Activated B cell treated with CpG ODN at 0.5 μM for 24 hours (primary cell): ENCODE measurements around the gene DCLRE1B. TPM values are rescaled to one million over a fixed set of nuclear protein-coding genes. Genes with fewer than 3 reads are reported as not detected.

ENCODE experiments used
- ATAC-seq: fragments of 200-7000 bp; cut with Tn5 transposase; one replicate; pipeline ENCODE4 v1.10.0; 2021; ENCODE audit warnings: low read depth, mild to moderate bottlenecking, moderate library complexity
- CTCF ChIA-PET: fragments of 350-600 bp; sonication (Branson Sonifier 250); formaldehyde crosslinking; loops from one replicate; lab custom pipeline; 2021; ENCODE audit warnings: antibody characterized with exemption; lab: Charles Lee
- POLR2A ChIA-PET: fragments of 350-600 bp; sonication (Branson Sonifier 250); formaldehyde crosslinking; loops from one replicate; lab custom pipeline; 2021; ENCODE audit warnings: antibody characterized with exemption; lab: Charles Lee
- DNase-seq: peaks from one replicate; pipeline ENCODE4 v3.0.0; 2022
- H3K27ac Mint-ChIP-seq: one replicate; pipeline ENCODE4 v1.8.0; 2020; ENCODE audit warnings: mixed read lengths
- H3K27me3 Mint-ChIP-seq: one replicate; pipeline ENCODE4 v1.8.0; 2021; ENCODE audit warnings: mixed read lengths
- H3K36me3 Mint-ChIP-seq: one replicate; pipeline ENCODE4 v1.8.0; 2021; ENCODE audit warnings: low read depth, mixed read lengths
- H3K4me1 Mint-ChIP-seq: one replicate; pipeline ENCODE4 v1.8.0; 2021; ENCODE audit warnings: mixed read lengths
- H3K4me3 Mint-ChIP-seq: one replicate; pipeline ENCODE4 v1.8.0; 2020; ENCODE audit warnings: mild to moderate bottlenecking, mixed read lengths
- H3K9me3 Mint-ChIP-seq: one replicate; pipeline ENCODE4 v1.8.0; 2020; ENCODE audit warnings: mixed read lengths
- CTCF ChIP-seq: fragments of 200-600 bp; IDR thresholded peaks from one replicate; pipeline ENCODE4 v1.8.0; 2022; ENCODE audit warnings: antibody characterized with exemption, mild to moderate bottlenecking
- intact Hi-C: fragments of 100-400 bp; cut with micrococcal nuclease; formaldehyde crosslinking; loops from one replicate; pipeline ENCODE4 v1.15.1; 2024
- total RNA-seq: library from RNA; stranded (reverse); gene quantifications from 2 replicates; pipeline ENCODE4 v1.2.3, GENCODE V29; 2022

Gene DCLRE1B
- total RNA-seq, 1 donor from 2014 or later: 5.4 TPM

GRCh38 chr1:113916974-113917373, 11.8 kb downstream of the DCLRE1B start:
- DNase-seq: no peak
- intact Hi-C loops: no loop called here
- POLR2A ChIA-PET: no interaction called here
- H3K27me3 Mint-ChIP-seq: no peaks in the 10 kb centered on the region
- no peaks in the 10 kb centered on the region for H3K4me1 Mint-ChIP-seq
- ATAC-seq: no peak
- CTCF ChIA-PET: no interaction called here
- no peak for TF ChIP-seq CTCF
- no peak overlapping the region for H3K4me3 Mint-ChIP-seq
- peaks cover 2% of the 10 kb centered on the region for H3K36me3 Mint-ChIP-seq
- H3K9me3 Mint-ChIP-seq: no peaks in the 10 kb centered on the region
- no peak overlapping the region for H3K27ac Mint-ChIP-seq

- H3K9me3 Mint-ChIP-seq: no peaks in the 10 kb centered on the region
- no peaks in the 10 kb centered on the region for H3K27me3 Mint-ChIP-seq
- no peak overlapping the region for H3K27ac Mint-ChIP-seq
- no peak for TF ChIP-seq CTCF
- no peaks in the 10 kb centered on the region for H3K4me1 Mint-ChIP-seq
- intact Hi-C loops: no loop called here
- DNase-seq (no peak), ATAC-seq (no peak)
- ChIA-PET POLR2A (no interaction called here), CTCF (no interaction called here)
- peaks cover under 1% of the 10 kb centered on the region for H3K36me3 Mint-ChIP-seq
- H3K4me3 Mint-ChIP-seq: no peak overlapping the region
Measured at GRCh38 chr1:113917400-113918082, 12.4 kb downstream of the DCLRE1B start.

- TF ChIP-seq CTCF: no peak
- ATAC-seq: no peak
- ChIA-PET CTCF (no interaction called here), POLR2A (no interaction called here)
- H3K36me3 Mint-ChIP-seq: no peaks in the 10 kb centered on the region
- DNase-seq: no peak
- no peak overlapping the region for H3K4me3 Mint-ChIP-seq
- intact Hi-C loops: no loop called here
- H3K4me1 Mint-ChIP-seq: no peaks in the 10 kb centered on the region
- no peak overlapping the region for H3K27ac Mint-ChIP-seq
- no peaks in the 10 kb centered on the region for H3K27me3 Mint-ChIP-seq
- H3K9me3 Mint-ChIP-seq: no peaks in the 10 kb centered on the region
Measured at GRCh38 chr1:113918243-113918642, 13.1 kb downstream of the DCLRE1B start.

GRCh38 chr1:113922957-113923356, 17.8 kb downstream of the DCLRE1B start:
- DNase-seq (no peak), ATAC-seq (no peak)
- no peaks in the 10 kb centered on the region for H3K36me3 Mint-ChIP-seq
- H3K9me3 Mint-ChIP-seq: no peaks in the 10 kb centered on the region
- TF ChIP-seq CTCF: no peak
- H3K27ac Mint-ChIP-seq: no peak overlapping the region
- peaks cover 4% of the 10 kb centered on the region for H3K4me1 Mint-ChIP-seq
- H3K27me3 Mint-ChIP-seq: no peaks in the 10 kb centered on the region
- H3K4me3 Mint-ChIP-seq: no peak overlapping the region
- intact Hi-C loops: loop anchor here (10.0 kb wide), 1 partner anchor 1208 kb away; the partner anchor contains the start of gene PPM1J
- POLR2A ChIA-PET: no interaction called here
- CTCF ChIA-PET: no interaction called here

GRCh38 chr1:113924473-113924872, 19.3 kb downstream of the DCLRE1B start:
- Mint-ChIP-seq H3K27me3 (no peaks in the 10 kb centered on the region), H3K4me1 (peaks cover 14% of the 10 kb centered on the region), H3K36me3 (peaks cover 7% of the 10 kb centered on the region), H3K27ac (no peak overlapping the region), H3K9me3 (no peaks in the 10 kb centered on the region), H3K4me3 (no peak overlapping the region)
- TF ChIP-seq CTCF: no peak
- ATAC-seq (no peak), DNase-seq (no peak)
- intact Hi-C loops: loop anchor here (10.0 kb wide), 1 partner anchor 1210 kb away; the partner anchor contains the start of gene PPM1J
- POLR2A ChIA-PET: no interaction called here
- CTCF ChIA-PET: no interaction called here
